Neutrophil (primary cell): ENCODE measurements around the gene MPDZ.

Experiments
- H3K27ac ChIP-seq: fragments of 200-600 bp; sonication (generic); 2 replicates; pipeline ENCODE4 v1.5.1; 2016; ENCODE audit warnings: mild to moderate bottlenecking, moderate library complexity
- H3K27me3 ChIP-seq: fragments of 200-600 bp; sonication (generic); 2 replicates; pipeline ENCODE4 v1.6.0; 2016; ENCODE audit warnings: mild to moderate bottlenecking
- H3K36me3 ChIP-seq: fragments of 200-600 bp; sonication (generic); 2 replicates; pipeline ENCODE4 v1.5.1; 2017
- H3K4me1 ChIP-seq, 2 experiments: fragments of 200-600 bp in 1 of 2; sonication (generic) in 1 of 2; 1 replicate in 1 of 2; 2 replicates in 1 of 2; pipeline versions ENCODE4 v1.5.1 to v1.6.1; 2013 to 2016; ENCODE audit warnings: low read depth in 1 of 2, low read length in 1 of 2, mild to moderate bottlenecking in 1 of 2, moderate library complexity in 1 of 2; ENCODE audit not compliant: control insufficient read depth in 1 of 2, insufficient read depth in 1 of 2
- H3K4me3 ChIP-seq, 2 experiments: fragments of 200-600 bp in 1 of 2; sonication (generic) in 1 of 2; 1 replicate in 1 of 2; 2 replicates in 1 of 2; pipeline ENCODE4 v1.5.1; 2013 to 2016; ENCODE audit warnings: low read depth in 1 of 2, low read length in 1 of 2, mild to moderate bottlenecking in 1 of 2, moderate library complexity in 1 of 2
- H3K9me3 ChIP-seq: fragments of 200-600 bp; sonication (generic); 2 replicates; pipeline ENCODE4 v1.5.1; 2016
- CTCF ChIP-seq: fragments of 200-600 bp; sonication (generic); IDR thresholded peaks from 2 replicates; pipeline ENCODE4 v1.5.1; 2016; ENCODE audit warnings: antibody characterized with exemption

The MPDZ gene

GRCh38 chr9:13296972-13297371, 17.5 kb upstream of the MPDZ start:
- no peak for TF ChIP-seq CTCF
- H3K36me3 ChIP-seq, result no peaks in the 10 kb centered on the region
- no peak overlapping the region for H3K4me3 ChIP-seq
- no peaks in the 10 kb centered on the region for H3K27me3 ChIP-seq
- no peak overlapping the region for H3K27ac ChIP-seq
- H3K4me1 ChIP-seq, result no peaks in the 10 kb centered on the region
- H3K9me3 ChIP-seq, result no peaks in the 10 kb centered on the region

- no peak for TF ChIP-seq CTCF
- H3K4me1 ChIP-seq, result no peaks in the 10 kb centered on the region
- H3K9me3 ChIP-seq, result no peaks in the 10 kb centered on the region
- H3K4me3 ChIP-seq, result no peak overlapping the region
- no peaks in the 10 kb centered on the region for H3K27me3 ChIP-seq
- H3K36me3 ChIP-seq, result no peaks in the 10 kb centered on the region
- H3K27ac ChIP-seq, result no peak overlapping the region
Measured at GRCh38 chr9:13295556-13295955, 16.1 kb upstream of the MPDZ start.

GRCh38 chr9:13292782-13293181, 13.3 kb upstream of the MPDZ start:
- no peaks in the 10 kb centered on the region for H3K9me3 ChIP-seq
- H3K4me3 ChIP-seq, result no peak overlapping the region
- no peaks in the 10 kb centered on the region for H3K4me1 ChIP-seq
- H3K27me3 ChIP-seq, result no peaks in the 10 kb centered on the region
- H3K27ac ChIP-seq, result no peak overlapping the region
- H3K36me3 ChIP-seq, result no peaks in the 10 kb centered on the region
- TF ChIP-seq CTCF, result no peak

GRCh38 chr9:13292158-13292557, 12.7 kb upstream of the MPDZ start:
- Histone ChIP-seq H3K27me3 (no peaks in the 10 kb centered on the region), H3K4me3 (no peak overlapping the region), H3K9me3 (no peaks in the 10 kb centered on the region), H3K27ac (no peak overlapping the region), H3K36me3 (no peaks in the 10 kb centered on the region), H3K4me1 (no peaks in the 10 kb centered on the region)
- no peak for TF ChIP-seq CTCF

GRCh38 chr9:13291718-13292117, 12.2 kb upstream of the MPDZ start:
- Histone ChIP-seq H3K9me3 (no peaks in the 10 kb centered on the region), H3K27ac (no peak overlapping the region), H3K4me1 (no peaks in the 10 kb centered on the region), H3K4me3 (no peak overlapping the region), H3K36me3 (no peaks in the 10 kb centered on the region), H3K27me3 (no peaks in the 10 kb centered on the region)
- no peak for TF ChIP-seq CTCF

GRCh38 chr9:13284011-13284410, 4.5 kb upstream of the MPDZ start:
- Histone ChIP-seq H3K4me1 (no peaks in the 10 kb centered on the region), H3K9me3 (no peaks in the 10 kb centered on the region), H3K4me3 (no peak overlapping the region), H3K36me3 (no peaks in the 10 kb centered on the region), H3K27ac (no peak overlapping the region), H3K27me3 (peaks cover 33% of the 10 kb centered on the region)
- no peak for TF ChIP-seq CTCF
